Dendritic cell treated with granulocyte-macrophage colony-stimulating factor and Interleukin-4, amounts not matched to agents 40 ng/mL and 50 ng/mL, for 4 days (primary cell): ENCODE data around the gene CABLES1.
A peak's percentile ranks its signal among the peaks of the same experiment; 100 is the strongest.
"Not testable (repeated sequence)": the region's sequence is repeated elsewhere in the genome, so short reads cannot be mapped to it uniquely, and the experiment has no call there.

ENCODE experiments used
- H3K27ac Mint-ChIP-seq: one replicate; pipeline ENCODE4 v1.8.0; 2022; ENCODE audit warnings: mild to moderate bottlenecking, mixed read lengths
- H3K27me3 Mint-ChIP-seq: one replicate; pipeline ENCODE4 v1.8.0; 2022; ENCODE audit warnings: mild to moderate bottlenecking, mixed read lengths
- H3K36me3 Mint-ChIP-seq: one replicate; pipeline ENCODE4 v1.8.0; 2022; ENCODE audit warnings: low read depth, mixed read lengths
- H3K4me1 Mint-ChIP-seq: one replicate; pipeline ENCODE4 v1.8.0; 2022; ENCODE audit warnings: low read depth, mixed read lengths
- H3K4me3 Mint-ChIP-seq: one replicate; pipeline ENCODE4 v1.8.0; 2022; ENCODE audit warnings: mild to moderate bottlenecking, moderate library complexity, mixed read lengths
- H3K9me3 Mint-ChIP-seq: one replicate; pipeline ENCODE4 v1.8.0; 2022; ENCODE audit warnings: mixed read lengths
- intact Hi-C: fragments of 100-400 bp; cut with micrococcal nuclease; formaldehyde crosslinking; loops from one replicate; pipeline ENCODE4 v1.15.0; 2022

CABLES1 gene

DNA sequence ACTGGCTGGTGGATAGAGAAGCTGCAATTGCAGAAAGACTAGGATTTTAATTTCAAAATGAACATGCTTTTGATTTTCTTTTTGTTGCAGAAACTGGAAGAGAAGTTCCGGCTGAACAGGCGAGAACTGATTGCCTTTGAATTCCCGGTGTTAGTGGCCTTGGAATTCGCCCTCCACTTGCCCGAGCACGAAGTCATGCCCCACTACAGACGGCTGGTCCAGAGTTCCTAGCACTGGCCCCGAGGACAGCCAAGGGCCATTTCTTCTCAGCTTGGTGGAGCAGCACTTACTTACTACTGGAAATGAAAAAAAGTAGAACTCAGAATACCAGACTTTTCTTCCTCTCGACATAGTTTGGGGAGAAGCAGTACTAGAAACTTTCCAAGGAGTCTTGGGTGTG, 121.9 kb downstream of the CABLES1 start:
- Mint-ChIP-seq H3K4me1 (peaks cover 37% of the 10 kb centered on the region), H3K36me3 (no peaks in the 10 kb centered on the region), H3K27me3 (peaks cover 21% of the 10 kb centered on the region), H3K9me3 (no peaks in the 10 kb centered on the region), H3K4me3 (no peak overlapping the region), H3K27ac (peak overlapping the region; percentile 15)
- intact Hi-C loops = no loop called here

DNA sequence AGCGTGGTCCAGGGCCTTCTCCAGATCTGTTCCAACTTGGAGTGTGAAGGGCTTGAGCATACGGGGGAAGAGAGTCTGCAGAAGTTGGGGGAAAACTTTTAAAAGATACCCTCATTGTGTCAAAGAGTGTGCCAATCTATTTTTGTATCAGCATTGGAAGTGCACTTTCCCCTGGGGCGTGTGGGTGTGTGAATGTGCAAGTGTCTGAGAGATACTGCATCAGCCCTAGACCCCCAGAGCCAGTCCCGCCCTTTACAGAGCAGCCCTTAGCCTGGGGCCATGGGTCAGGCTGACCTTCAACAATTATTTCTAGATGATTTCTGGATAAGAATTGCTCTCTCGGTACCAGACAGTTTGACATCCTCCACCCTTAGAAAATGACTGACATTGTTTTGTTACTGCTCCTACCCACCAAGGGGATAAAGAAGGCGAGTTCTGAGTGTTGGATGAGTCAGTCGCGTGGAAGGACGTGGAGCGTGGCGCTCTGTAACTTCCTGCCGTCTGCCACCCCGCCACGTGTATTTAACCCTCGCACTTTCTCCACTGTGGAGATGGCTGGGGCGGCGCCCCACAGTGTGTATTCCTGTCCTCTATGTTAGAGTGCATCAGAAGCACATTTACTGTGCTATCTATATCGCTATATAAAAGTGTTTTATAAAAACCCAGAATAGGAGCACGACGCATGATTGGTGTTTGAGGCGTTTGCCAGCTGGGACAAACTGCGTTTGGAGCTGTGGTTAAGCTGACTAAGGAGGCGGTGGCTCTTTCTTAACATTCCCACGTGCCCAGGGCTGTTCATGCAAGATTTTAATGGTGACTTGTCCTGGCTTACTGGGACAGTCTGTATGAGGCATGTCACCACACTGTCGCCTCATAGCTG, 122.6 kb downstream of the CABLES1 start:
- no peaks in the 10 kb centered on the region for H3K9me3 Mint-ChIP-seq
- peak overlapping the region; percentile 44 for H3K27ac Mint-ChIP-seq
- H3K36me3 Mint-ChIP-seq = no peaks in the 10 kb centered on the region
- H3K4me3 Mint-ChIP-seq = no peak overlapping the region
- intact Hi-C loops = no loop called here
- H3K27me3 Mint-ChIP-seq = peaks cover 21% of the 10 kb centered on the region
- H3K4me1 Mint-ChIP-seq = peaks cover 37% of the 10 kb centered on the region

DNA sequence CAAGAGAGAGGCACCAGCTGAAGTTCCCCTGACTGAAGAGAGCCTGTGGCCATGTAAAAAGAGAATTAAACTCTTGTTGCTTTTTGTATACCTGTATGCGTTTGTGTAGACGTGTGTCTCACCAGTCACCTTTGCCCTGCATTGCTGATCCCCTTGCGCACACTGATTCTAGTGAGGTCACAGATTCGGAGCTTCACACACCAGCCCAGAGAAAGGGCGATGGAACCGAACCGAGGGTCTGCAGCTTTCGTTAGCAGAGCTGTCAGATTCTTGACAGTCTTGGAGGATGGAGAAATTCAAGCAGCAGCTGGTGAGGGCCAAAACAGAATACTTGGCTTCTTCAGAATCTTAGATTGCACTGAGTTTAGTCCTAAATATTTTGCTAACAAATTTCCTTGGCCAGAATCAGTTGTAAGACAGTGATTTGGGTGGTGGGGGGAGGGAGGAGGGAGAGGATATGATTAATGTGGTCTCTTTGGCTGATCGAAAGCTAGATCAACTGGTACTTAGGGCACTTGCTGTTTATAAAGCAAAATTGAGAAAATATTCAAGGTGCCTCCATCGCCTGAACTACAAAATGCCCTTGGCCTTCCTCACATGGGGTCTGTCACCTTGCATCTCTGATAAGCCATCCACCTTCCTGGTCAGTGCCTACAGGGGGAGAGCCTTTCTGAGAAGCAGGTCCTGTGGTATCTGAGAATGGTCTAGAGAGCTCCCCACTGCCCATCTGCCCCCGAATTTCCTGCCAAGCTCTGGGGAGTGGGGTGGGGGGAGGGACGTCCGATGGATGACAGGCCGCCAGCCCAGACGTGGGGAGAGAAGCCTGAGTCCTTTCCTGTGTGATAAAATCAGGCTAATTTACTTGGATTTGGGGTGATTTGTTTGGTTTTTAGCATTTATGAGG, 123.5 kb downstream of the CABLES1 start:
- no peaks in the 10 kb centered on the region for H3K36me3 Mint-ChIP-seq
- H3K27me3 Mint-ChIP-seq = peaks cover 21% of the 10 kb centered on the region
- peaks cover 37% of the 10 kb centered on the region for H3K4me1 Mint-ChIP-seq
- no peak overlapping the region for H3K4me3 Mint-ChIP-seq
- H3K9me3 Mint-ChIP-seq = no peaks in the 10 kb centered on the region
- peak overlapping the region; percentile 64 for H3K27ac Mint-ChIP-seq
- intact Hi-C loops = no loop called here

DNA sequence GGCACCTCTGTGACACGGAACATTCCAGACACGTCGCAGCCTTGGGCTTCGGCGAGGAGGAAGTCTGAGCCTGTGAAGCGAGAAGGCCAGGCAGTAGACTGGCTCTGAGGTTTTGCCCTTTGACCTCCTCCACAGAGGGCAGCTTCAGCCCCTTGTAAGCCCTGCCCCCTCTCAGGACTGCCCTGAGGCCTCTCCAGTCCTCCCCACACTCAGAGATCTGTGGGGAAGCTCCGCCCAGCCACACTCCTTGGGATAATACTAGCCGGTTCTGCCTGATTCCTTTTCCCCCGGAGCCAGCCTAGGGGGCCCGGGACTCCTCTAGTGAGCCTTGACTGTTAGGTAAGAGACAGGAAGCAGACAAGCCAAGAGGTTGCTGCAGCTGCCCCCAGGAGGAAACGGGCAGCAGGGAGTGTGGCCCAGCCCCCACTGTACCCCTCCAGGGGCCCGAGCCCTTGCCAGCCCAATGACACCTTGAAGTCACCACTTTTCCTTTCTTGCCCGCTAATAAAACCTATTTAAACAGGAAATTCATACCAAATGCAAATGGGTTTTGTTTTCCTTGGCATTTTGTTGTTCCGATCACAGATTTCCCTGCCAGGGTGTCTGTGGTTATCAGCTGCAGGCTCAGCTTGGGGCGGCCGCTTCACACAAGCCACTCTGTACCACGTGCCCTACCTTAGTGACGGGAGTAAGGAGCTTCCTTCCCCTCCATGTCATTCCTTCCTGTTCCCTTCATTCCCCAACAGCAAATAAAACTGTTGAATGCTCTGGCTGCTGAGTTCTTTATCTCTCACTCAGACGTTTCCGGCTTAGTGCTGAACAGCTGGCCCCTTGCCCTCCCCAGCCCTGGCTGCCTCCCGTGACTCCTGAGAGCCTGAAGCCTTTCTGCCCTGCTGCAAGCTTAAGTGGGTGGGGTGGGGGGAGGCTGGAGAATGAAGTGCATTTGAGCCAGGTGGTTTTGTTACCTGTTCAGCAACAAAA, 124.7 kb downstream of the CABLES1 start:
- Mint-ChIP-seq H3K27me3 (peaks cover 21% of the 10 kb centered on the region), H3K9me3 (no peaks in the 10 kb centered on the region), H3K4me3 (no peak overlapping the region), H3K36me3 (no peaks in the 10 kb centered on the region), H3K27ac (peak overlapping the region; percentile 64), H3K4me1 (peaks cover 37% of the 10 kb centered on the region)
- intact Hi-C loops = no loop called here

DNA sequence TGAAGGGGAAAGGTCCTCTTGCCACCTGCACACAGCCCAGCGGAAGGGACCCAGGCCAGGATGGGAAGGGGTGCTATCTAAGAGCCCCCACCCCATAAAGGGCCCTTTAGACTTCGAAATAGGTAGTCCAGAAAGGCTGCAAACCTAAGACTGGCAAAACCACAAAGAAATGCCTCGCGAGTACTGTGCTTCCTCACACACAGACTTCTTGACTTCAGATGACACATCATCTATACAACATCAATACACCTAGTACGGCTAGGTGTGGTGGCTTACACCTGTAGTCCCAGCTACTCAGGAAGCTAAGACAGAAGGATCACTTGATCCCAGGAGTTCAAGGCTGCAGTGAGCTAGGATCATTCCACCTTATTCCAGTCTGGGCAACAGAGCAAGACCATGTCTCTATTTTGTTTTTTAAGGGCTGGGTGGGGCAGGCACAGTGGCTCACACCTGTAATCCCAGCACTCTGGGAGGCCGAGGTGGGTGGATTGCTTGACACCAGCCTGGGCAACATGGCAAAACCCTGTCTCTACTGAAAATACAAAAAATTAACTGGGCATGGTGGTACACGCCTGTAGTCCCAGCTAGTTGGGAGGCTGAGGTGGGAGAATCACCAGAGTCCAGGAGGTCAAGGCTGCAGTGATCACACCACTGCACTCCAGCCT, 125.8 kb downstream of the CABLES1 start:
- Mint-ChIP-seq H3K4me3 (no peak overlapping the region), H3K36me3 (no peaks in the 10 kb centered on the region), H3K27ac (no peak overlapping the region), H3K27me3 (peaks cover 21% of the 10 kb centered on the region), H3K4me1 (peaks cover 37% of the 10 kb centered on the region), H3K9me3 (no peaks in the 10 kb centered on the region)
- intact Hi-C loops = no loop called here

DNA sequence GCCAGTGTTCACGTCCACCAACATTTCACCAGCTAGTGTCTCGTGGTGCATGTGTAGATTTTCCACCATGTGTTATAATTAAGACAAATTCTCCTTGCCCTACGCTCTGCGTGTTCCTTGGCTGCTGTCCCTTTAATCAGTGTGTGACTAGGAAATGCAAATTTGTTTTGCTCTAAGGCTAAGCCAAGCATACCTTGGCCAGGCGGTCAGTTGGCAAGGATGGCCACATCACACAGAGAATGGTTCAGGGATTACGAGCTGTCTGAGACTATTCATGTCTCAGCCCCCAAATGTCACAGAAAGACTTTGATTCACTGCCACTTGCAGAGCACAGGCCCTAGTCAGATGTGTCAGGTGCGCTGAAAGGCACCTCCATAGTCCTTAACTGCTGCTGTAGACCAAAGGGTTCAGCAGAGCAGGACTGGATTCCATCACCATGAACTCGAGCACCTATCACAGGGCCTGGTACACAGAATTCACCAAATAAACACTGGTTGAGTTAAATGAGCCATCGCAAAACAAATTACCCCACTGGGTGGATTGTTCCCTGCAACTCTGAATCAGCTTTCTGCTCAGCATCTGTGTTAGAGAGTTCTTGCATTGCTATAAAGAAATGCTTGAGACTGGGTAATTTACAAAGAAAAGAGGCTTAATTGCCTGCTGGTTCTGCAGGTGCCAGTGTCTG, 128.4 kb downstream of the CABLES1 start:
- H3K4me3 Mint-ChIP-seq = no peak overlapping the region
- H3K9me3 Mint-ChIP-seq = no peaks in the 10 kb centered on the region
- intact Hi-C loops = no loop called here
- peaks cover 14% of the 10 kb centered on the region for H3K27me3 Mint-ChIP-seq
- H3K4me1 Mint-ChIP-seq = peaks cover 22% of the 10 kb centered on the region
- no peaks in the 10 kb centered on the region for H3K36me3 Mint-ChIP-seq
- no peak overlapping the region for H3K27ac Mint-ChIP-seq

DNA sequence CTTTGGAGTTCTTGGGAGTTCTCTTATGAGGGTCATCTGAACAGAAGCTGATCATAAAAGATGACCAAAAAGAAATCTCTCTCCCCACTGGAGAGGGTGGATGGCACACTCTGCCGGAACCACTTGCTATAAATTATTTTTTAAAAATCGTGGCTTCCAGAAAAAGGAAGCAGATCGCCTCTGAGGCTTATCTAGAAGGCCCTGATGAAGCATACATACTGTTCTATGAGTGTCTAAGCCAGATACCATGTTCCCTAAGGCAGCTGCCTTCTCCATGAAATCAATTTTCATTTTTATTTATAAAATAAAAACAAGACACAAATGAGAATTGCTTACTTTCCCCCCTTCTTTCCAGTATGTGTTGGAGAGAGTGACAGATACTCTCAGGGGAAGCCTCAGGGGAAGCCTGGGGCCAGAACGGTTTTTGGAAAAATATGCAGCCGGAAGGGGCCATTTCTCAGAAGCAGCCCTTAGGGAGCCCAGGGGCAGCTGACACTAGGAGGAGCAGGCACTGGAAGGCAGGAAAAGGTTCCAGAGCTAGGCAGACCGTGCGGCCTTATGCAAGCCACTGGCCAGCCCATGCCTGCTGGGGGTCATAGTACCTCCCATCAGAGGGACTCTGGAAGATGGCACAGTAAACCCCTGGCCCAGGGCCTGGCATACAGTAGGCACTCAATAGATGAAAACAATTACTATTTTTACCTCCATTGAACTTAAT, 130.6 kb downstream of the CABLES1 start:
- Mint-ChIP-seq H3K36me3 (peaks cover 6% of the 10 kb centered on the region), H3K27me3 (no peaks in the 10 kb centered on the region), H3K4me1 (peaks cover 1% of the 10 kb centered on the region), H3K4me3 (no peak overlapping the region), H3K9me3 (peaks cover 13% of the 10 kb centered on the region), H3K27ac (no peak overlapping the region)
- intact Hi-C loops = no loop called here

DNA sequence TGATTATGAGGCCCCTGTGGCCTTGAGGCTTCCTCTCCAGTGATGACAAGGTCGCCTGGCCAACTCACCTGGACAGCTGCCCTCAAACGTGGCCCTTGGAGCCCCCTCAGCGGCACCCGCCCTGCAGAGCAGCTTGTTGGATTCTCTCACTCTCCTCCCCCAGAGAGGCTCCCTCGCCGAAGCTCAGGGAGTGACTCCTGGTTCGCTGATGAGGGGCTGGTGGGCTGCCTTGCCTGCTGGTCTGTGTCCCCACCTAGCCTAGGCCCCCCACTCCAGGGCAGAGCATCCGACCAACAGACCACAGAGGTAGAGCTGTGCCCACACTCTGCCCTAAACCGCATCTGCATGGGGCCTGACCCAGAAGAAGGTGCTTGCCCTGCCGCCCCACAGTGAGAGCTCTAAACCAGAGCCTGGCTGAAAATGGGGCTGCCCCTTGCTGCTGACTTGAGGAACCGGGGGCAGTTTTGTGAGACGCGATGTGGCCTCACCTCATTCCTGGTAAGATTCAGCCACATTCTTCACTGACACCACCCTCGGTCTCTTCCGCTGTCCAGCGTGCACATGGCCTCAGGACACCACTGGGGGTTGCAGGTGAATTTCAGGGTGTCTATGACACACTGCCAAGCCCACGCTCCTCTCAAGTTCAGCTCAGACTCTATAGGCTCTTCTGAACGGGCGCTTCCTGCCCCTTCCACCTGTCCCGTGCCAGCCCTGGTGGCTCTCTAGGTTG, 131.6 kb downstream of the CABLES1 start:
- H3K4me3 Mint-ChIP-seq = no peak overlapping the region
- intact Hi-C loops = no loop called here
- peaks cover 13% of the 10 kb centered on the region for H3K9me3 Mint-ChIP-seq
- no peak overlapping the region for H3K27ac Mint-ChIP-seq
- H3K4me1 Mint-ChIP-seq = no peaks in the 10 kb centered on the region
- H3K36me3 Mint-ChIP-seq = peaks cover 6% of the 10 kb centered on the region
- no peaks in the 10 kb centered on the region for H3K27me3 Mint-ChIP-seq

DNA sequence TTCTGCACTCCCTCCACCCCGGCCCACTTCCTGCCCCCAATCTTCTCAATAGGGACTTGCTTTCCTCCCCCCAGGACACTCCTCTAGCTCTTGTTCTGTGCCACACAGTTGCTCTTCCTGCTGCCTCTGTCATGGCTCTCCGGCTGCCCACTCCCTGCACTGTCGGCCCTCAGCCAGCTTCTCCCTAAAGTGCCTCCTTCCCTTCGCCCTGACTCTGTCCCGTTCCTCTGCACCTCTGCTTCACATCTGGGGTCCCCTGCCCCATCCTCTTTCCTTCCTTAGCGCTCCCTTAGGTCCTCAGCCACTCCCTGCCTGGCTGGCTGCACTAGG, 132.1 kb downstream of the CABLES1 start:
- H3K27me3 Mint-ChIP-seq = no peaks in the 10 kb centered on the region
- H3K9me3 Mint-ChIP-seq = peaks cover 13% of the 10 kb centered on the region
- no peak overlapping the region for H3K4me3 Mint-ChIP-seq
- H3K27ac Mint-ChIP-seq = no peak overlapping the region
- peaks cover 6% of the 10 kb centered on the region for H3K36me3 Mint-ChIP-seq
- intact Hi-C loops = no loop called here
- no peaks in the 10 kb centered on the region for H3K4me1 Mint-ChIP-seq

DNA sequence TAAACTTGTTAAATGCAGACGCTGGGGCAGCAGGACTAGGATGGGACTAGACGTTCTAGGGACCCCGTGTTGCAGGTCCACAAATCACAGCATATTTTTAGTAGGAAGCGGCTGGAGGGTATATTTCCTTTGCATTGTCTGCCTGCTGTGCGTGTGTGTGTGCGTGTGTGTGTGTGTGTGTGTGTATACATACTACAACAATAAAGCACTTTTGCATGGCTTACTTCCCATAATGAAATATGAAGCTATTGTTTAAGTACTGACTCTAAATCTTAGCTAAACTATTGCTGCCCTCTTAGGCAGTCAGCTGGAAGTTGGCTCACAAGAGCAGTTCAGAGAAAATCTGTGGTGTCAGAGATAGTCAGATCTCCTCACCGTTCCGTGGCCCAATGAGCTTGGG, 133.4 kb downstream of the CABLES1 start:
- peaks cover 13% of the 10 kb centered on the region for H3K9me3 Mint-ChIP-seq
- H3K4me1 Mint-ChIP-seq = peaks cover 8% of the 10 kb centered on the region
- H3K4me3 Mint-ChIP-seq = no peak overlapping the region
- intact Hi-C loops = no loop called here
- no peak overlapping the region for H3K27ac Mint-ChIP-seq
- no peaks in the 10 kb centered on the region for H3K27me3 Mint-ChIP-seq
- H3K36me3 Mint-ChIP-seq = peaks cover 6% of the 10 kb centered on the region

DNA sequence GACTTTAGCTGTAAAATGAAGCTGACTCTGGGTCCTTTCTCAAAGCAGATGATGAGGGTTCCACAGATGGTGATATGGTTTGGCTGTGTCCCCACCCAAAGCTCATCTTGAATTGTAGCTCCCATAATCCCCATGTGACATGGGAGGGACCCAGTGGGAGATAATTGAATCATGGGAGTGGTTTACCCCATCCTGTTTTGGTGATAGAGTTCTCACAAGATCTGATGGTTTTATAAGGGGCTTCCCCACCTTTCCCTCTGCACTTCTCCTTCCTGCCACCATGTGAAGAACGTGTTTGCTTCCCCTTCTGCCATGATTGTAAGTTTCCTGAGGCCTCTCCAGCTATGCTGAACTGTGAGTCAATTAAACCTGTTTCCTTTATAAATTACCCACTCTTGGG, 133.8 kb downstream of the CABLES1 start:
- H3K4me3 Mint-ChIP-seq, H3K27ac Mint-ChIP-seq, H3K36me3 Mint-ChIP-seq, intact Hi-C loops, H3K27me3 Mint-ChIP-seq, H3K4me1 Mint-ChIP-seq: not testable (repeated sequence)
- H3K9me3 Mint-ChIP-seq = peaks cover 13% of the 10 kb centered on the region

DNA sequence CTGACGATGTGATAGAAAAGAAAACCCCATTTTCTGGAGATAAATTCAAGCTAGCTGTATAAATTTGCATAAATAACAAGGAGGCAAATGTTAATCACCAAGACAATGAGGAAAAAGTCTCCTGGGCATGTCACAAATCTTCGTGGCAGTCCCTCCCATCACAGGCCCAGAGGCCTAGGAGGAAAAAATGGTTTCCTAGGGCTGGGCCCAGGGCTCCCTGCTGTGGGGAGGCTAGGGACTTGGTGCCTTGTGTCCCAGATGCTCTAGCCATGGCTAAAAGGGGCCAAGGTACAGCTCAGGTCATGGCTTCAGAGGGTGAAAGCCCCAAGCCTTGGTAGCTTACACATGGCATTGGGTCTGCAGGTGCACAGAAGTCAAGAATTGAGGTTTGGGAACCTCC, 134.6 kb downstream of the CABLES1 start:
- Mint-ChIP-seq H3K9me3 (peaks cover 13% of the 10 kb centered on the region), H3K4me1 (peaks cover 8% of the 10 kb centered on the region), H3K4me3 (no peak overlapping the region), H3K27me3 (no peaks in the 10 kb centered on the region), H3K36me3 (peaks cover 6% of the 10 kb centered on the region), H3K27ac (no peak overlapping the region)
- intact Hi-C loops = no loop called here
